HG03378 (cell line): ENCODE measurements around the gene HES5.

Experiments
- ATAC-seq: cut with Tn5 transposase; IDR thresholded peaks from one replicate; pipeline ENCODE4 v1.9.1; 2021; ENCODE audit warnings: mild to moderate bottlenecking, moderate library complexity; ENCODE audit not compliant: unreplicated experiment

HES5 gene

DNA sequence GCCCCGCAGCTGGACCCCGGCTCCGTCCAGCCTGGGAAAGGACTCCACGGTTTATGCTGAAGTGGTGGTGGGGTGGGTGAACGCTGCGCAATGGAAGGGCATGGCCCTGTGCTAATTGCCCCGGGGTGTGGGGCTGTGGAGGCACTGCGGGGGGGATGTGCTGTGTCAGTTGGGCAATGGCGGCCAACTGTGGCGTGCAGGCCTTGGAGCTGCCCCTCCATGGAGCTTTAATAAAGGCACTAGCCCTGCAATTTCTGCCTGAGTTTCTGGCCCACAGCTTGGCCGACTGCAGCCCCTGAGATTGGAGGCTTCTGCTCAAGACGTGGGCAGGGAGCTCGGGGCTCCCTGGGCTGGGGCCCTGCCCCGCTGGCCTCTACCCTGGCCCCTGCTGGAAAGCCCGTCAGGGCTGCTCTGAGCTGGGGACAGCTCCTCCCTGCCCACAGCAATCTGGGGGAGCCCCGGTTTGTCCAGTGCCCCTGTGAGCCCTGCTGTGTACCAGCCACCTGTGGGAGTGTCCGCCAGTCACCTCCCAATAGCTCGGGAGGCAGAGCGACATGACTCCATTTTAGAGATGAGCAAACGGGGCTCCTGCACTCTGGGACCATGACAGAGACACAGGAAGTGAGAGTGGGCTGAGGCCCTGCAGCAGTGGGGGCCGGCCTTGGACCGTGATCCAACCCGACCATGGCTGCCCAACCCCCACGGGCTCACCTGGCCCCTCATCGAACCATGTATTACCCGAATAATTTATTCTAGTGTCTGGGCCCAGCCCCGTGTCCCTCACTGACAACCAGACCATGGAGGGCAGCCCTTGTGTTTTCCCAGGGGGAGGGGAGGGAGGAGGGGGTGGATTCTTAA lies 17.4 kb upstream of the HES5 start:
- no peak for ATAC-seq

DNA sequence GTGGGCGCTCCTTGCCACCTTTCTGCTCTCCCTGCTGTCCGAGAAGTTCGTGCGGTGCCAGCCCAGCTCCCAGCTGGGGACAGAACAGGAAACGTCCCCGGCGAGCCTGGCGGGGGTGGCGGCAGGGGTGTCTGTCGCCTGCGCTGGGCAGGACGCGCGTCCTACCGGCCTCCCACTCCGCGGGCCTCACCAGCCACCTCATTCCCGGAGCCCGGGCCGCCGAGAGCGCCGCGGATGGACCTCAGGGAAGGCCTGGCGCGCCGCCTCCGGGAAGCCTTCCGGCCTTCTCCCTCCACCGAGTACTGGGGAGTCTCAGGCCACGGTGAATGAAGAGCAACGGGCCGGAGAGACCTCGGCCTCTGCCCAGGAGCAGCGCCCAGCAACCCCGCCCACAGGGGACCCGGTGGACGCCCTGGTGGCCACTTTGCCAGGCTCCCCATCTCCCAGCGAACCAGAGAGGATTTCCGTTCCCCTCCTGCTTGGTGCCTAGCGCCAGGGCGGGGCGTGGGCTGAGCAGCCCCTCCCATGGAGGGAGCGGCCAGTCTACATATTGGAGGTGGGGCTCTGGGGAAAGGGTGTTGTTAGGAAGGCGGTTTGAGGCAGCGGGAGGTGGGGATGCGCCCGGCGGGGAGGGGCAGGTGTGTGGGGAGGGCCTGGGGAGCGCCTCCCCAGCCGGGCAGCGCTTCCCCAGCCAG lies 16.6 kb upstream of the HES5 start:
- ATAC-seq: no peak

DNA sequence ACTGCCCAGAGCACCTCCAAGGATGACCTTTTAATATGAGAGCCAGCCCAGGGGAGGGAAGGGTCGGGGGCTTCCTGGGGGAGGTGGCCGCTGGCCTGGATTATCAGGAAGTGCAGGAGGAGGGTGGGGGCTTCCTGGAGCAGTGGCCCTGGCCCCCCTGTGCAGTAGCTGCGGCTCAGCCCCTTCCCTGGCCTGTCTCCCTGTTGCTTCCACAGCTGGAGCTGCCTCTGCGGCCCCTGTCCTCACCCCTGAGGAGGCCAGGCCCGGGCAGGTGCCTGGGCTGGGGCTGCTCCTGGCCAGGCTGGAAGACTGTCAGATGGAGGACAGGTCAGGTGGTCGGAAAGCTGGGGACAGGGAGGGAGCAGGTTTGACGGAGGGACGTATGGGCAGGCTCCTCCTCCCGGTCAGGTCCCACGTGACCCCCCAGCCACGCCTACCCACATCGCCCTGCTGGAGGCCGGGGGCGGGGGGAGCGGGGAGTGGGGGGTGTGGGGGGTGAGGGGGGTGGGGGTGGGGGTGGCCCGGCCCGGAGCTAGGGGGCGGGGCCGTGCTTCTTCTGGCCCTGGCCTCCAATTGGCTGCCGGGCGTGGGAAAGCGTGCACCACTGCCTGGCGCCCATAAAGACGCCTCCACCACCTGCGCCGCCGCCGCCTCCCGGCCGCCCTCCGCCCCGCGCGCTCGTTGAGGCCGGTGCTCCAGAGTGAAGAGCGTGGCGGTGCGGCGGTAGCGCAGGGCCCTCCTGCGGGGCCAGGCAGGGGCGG lies 15.9 kb upstream of the HES5 start:
- ATAC-seq: no peak

DNA sequence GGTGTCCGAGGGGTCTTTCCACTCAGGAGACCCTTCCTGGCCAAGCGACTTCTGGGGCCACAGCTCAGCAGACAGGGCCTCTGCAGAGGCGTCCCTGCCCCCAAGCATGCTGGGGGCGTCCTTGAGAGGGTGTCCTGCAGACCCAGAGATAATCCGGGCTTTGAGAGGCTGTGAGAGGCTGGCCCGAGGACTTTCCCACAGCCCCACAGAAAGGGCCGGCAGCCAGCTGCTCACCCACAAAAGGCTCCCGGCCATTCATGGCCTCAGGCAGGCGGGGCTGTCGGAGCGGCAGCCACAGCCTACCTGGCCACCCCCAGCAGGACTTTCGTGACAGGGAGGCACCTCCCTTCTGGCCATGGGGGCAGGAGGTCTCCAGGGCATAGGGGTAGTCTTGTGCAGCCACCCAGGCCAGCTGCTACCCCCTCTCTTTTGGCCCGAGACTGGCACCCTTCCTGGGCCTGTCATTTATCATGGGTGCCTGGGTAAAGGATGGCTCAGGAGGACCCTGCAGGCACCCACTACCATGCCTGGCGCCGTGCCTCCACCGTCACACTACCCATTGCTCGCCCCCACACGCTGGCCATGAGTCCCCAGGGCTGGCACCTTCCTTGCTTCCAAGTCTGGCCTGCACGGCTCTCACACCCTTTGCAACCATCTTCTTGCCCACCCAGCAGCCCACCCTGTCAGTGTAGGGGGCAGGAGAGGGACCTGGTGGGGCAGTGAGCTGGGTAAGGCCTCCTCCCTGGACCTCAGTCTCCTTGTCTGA lies 15.0 kb upstream of the HES5 start:
- no peak for ATAC-seq

DNA sequence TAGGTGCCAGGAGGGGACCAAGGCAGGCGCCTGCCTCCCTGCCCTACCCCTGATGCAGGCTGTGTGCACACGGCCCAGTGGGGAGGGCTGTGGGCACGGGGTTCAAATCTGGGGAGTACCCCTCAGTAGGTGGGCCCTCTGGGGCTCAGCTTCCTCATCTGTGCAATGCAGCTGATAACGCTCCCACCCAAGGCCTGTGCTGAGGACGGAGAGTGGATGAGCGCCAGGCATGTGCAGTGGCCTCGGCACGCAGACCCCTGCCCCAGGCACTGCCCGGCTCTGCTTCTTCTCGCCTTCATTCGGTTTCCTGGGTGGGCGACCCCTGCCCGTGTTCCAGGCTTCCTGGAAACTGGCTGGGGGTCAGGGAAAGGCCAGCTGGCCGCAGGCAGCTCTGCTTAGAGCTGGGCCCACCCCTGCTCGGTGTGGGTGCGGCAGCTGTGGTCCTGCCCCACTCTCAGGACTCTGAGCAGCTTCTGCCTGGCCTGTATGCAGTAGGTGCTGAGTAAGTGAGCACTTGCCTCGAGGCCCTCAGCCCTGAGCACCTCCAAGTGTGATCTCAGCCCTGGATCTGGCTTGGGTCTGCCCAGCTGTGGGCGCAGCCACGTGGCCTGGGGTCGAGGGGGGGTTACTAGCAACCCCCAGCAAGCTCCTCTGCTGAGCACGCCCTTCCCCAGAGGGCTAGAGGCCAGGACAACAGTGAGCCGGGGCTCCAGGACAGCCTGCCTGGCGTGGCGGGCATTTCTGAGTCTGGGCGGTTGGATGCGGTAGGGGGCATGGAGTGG lies 14.2 kb upstream of the HES5 start:
- no peak for ATAC-seq

DNA sequence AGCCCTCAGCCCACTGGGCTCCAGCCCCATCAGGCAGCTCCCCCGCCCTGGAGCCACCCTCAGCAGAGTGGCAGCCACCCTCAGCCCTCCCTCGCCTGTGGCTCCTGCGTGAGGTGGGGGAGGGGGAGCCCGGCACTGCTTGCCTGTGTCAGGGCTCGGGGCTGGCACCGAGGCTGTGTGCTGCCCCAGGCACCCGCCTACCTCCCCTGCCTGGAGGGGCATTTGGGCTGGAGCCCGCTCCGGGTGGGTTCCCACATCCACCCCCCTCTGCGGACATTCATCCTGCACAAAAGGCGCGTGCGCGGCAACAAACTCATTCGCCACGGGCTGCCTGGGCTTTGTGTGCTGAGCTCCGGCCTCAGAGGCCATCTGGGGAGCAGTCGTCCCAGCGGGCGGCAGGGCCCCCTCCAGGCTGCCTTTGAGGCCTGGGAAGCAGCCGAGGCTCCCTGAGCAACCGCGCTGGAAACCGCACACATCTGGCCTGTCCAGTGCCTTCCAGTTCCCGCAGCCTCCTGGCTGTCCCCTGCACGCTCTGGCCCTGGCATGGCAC lies 13.6 kb upstream of the HES5 start:
- ATAC-seq: no peak

DNA sequence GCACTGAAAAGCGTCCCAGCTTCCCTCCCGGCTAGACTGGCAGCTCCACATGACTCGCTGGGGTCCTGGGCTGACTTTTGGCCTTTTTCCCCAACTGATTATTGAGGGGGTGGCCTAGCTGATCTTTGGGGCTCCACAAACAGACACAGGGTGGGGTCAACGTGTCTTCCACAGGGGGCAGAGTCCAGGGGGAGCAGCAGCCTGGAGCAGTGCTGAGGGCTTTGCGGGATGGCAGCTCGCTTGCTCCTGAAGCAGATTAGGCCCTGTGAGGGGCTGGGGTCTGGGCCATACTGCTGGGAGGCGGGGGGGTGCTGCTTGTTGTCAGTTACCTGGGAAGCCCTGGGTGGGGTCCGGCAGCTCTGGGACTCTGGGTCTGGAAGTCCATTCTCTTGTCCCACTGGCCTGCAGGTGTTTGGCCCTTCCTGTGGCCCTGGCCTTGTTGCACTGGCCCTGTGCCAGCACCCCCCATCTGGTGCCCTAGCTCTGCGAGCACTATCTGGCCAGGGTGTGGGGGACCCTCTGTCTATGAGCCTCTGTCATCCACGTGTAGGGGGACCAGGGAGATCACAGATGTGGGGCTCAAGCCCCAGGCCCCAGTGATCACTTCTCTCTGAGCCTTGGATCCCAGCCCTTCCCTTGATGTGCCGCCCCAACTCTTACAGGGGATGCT lies 12.3 kb upstream of the HES5 start:
- ATAC-seq: no peak

DNA sequence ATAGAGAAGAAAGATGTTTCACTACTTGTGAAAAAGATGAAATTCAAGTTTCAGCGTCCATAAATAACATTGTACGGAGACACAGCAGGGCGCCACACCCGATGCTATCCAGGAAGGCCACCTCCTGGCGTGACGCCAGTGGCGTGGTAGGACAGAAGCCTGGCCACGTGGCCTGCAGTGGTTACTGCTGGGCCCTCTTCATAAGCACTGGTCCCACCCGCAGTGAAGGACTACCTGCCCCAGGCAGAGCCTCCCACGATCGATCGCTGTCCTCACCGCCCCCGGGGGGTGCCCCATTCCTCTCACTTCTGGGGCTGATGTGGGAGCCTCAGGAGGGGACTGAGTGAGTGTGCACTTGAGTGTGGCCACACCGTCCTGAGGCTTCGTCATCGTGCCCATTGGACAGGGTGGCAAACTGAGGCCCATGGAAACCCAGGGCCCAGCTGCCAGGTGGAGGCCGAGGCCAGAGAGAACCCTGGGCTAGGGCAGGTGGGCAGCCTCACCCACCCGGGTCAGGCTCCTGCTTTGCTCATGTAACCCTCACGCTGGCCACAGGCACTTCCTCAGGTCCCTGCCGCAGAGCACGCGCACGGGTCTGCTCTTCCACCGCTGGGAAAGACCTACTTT lies 11.7 kb upstream of the HES5 start:
- ATAC-seq: no peak

DNA sequence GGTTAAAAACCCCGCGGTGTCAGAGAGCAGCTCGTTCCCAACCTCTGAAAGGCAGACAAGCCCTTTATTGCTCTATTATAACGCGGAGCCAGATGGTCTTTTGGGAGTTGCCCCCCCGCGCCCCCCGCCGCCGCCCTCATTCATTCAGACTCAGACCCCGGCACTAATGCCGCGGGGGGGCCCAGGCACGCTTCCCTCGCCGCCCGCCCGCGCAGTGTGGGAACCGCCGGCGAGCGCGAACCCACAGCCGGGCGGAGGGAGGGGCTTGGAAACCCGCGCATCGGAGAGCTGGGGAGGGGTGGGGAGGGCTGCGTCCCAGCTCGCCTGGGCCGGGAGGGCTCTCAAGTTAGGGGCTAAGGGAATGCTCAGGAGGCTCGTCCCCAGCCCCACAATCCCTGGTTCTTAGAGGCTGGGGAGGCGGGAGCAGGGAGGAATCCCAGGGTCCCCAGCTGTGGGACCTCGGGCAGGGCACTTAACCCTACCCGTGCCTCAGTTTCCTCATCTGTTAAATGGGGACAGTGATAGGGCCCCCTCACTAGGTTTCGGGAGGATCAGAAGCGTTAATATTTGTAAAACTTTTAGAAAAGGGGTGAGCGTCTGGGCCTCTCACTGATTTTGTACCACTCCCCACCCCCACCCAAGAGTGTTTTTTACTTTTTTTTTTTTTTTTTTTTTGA lies 10.9 kb upstream of the HES5 start:
- ATAC-seq: no peak

DNA sequence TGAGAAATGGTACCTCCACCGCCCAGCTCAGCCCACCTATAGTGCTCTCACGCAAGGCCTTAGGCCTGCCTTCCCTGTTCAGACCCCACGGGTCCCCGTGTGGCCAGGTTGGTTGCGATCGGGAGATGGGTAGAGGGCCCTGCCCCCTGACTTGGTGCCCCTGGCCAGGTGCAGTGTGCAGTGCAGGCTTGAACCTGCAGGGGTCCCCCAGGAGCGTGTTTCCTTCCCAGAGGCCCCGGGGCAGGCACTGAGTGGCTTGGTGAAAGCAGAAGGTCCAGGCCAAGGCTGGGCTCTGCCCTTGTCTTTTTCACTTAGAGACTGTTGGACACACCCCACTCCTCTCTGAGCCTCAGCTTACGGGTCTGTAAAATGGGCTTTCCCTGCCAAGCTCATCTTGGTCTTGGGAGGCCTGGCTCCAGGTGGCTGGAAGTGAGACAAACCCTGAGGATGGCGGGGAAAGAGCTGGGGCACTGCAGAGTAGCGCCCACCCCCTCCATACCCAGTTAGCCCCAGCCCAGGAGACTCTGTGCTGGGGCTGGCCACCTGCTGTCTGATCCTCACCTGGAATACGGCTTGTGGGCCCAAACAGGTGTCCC lies 9.3 kb upstream of the HES5 start:
- ATAC-seq: no peak

DNA sequence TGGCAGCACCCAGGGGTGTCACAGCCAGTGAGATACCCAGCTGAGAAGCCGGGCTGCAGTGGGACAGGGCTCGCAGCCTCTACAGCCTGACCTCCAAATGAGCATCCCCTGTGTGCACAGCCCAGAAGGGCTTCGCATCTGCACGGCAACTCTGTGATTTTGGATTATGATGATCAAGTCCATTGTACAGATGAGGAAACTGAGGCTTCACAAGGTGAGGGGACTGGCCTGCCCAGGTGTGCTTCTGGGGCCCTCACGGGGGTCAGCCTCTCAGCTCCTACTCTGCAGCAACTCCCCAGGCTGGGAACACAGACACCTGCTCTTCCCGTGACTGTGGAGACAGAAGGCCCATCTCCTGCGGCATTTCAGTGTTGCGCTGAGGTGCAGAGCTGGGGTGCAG lies 8.8 kb upstream of the HES5 start:
- ATAC-seq: no peak

DNA sequence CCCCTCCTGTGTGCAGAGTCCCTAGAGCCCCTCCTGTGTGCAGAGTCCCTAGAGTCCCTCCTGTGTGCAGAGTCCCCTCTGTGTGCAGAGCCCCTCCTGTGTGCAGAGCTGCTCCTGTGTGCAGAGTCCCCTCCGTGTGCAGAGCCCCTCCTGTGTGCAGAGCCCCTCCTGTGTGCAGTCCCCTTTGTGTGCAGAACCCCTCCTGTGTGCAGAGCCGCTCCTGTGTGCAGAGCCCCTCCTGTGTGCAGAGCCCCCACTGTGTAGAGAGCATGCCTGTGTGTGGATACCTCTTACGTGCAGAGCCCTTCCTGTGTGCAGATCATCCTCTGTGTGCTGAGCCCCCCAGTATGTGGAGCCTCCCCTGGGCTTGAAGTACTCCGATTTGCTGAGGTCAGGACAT lies 8.3 kb upstream of the HES5 start:
- ATAC-seq: no peak

DNA sequence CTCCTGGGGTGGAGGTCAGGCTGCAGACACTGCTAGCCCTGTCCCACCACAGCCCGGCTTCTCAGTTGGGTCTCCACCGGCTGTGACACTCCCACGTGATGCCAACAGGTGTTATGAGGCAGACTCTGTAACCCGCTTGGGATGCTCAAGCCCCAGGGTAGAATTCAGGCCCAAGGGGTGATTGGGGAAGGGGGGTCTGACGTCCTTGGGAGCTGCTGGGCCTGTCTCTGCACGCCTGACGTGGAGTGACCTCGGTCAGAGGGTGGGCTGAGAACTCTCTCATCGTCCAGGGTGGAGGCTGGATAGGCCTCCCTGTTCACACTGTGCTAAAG lies 7.7 kb upstream of the HES5 start:
- ATAC-seq: no peak

DNA sequence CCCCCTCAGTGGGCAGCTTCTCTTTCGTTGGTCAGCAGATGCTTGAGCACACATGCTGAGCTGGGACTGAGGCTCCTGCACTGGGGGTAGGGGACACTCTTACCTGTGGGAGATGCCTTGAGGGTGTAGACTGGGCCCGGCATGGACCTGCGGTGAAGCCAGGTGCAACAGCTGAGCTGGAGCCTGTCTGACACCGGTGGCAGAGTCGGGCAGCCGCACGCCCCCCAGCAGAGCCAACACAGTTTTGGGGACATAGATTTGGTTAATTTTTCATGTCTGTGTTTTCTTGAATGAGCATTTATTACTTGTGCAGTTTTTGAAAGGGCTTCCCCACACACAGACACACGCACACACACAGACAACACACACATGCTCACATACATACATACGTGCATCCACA lies 5.9 kb upstream of the HES5 start:
- ATAC-seq: no peak

DNA sequence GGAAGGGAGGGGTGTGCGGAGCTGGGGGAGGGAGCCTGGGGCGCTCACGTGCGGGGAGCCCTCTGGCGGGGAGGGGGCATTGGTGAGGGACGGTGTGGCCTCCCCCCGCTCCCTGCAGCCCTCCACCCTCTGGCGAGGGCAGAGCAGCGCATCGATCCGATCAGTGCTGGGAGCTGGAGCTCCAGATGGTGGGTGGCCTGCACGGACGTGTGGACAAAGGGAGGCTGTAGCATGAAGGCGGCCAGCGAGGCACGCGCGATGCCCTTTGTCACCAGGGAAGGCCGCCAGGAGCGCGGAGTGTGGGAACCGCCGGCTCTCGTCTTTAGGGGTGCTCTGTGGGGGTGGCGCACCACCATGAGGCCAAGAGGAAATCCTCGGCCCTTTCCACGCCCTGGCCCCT lies 5.4 kb upstream of the HES5 start:
- ATAC-seq: no peak

DNA sequence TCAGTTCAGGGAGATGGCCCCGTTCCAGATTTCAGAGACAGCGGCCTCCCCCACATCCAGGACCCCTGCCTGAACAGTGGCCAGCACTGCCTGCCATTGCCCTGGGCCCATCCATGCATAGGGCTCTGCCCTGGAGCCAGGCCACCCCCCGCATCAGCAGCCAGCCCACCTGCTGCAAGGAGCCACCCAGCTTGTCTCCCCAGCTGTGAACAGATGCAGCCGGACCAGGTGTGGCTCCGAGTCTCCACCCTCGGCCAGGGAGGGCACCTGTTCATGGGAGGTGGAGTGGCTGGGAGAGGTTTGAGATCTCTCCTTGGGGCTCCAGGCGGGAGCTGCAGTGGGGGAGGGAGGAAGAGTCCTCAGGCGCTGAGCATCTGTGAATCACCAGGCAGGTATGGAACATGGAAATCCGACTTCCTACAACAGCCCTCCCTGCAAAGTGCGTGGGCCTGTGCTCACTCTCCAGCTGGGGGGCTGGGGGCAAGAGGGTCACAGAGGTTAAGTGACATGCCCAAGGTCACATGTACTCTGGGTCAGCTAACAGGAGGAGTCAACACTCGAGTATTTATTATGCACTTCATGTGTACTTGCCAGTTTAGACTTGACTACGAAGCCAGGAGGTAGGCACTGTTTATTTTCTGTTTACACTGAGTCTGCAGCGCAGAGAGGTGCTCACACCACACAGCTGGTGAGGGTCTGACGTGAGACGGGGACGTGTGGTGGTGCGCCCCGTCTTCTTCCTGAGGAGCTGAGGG lies 4.8 kb upstream of the HES5 start:
- no peak for ATAC-seq

DNA sequence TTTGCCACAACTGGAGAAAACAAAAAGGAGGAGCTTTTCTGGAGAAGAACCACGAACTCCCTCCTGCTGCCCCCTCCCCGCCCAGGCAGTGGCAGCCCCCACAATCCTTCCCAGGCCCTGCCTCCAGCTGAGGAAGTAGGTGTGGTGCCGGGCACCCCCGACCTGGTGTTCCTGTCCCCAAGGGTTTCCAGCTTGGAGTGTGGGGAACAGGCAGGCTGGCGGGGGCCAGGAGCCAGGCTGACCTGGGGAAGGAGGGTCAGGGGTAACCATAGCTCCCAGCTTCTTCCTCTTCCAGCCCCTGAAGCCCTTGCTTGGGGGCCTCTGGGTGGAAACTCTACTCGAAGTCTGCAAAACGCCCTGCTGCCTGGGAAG lies 4.2 kb upstream of the HES5 start:
- ATAC-seq: no peak

DNA sequence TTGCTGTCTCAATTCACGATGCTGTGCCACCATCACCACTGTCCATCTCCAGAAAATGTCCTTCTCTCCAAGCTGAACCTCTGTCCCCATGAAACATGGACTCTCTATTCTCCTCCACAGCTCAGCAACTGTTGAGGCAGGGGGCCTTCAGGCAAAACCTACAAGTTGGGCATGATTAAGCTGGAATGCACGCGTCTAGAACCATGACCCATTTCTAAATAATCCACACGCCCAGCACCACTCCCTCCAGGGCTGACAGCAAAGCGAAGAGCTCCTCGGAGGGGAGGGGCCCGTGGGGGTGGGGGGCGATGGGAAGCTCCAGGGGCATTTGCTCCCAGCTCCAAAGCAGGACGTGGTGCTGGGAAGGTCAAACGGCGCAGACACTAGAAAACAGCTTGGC lies 3.3 kb upstream of the HES5 start:
- no peak for ATAC-seq
